HG02970 (cell line): Measurements from ENCODE around the gene KCNK15.
"Not testable (repeated sequence)": the region's sequence is repeated elsewhere in the genome, so short reads cannot be mapped to it uniquely, and the experiment has no call there.

Experiments used
- ATAC-seq: cut with Tn5 transposase; IDR thresholded peaks from one replicate; pipeline ENCODE4 v1.9.1; 2021; ENCODE audit warnings: mild to moderate bottlenecking, moderate library complexity, moderate number of reproducible peaks; ENCODE audit not compliant: unreplicated experiment, low FRiP score

Gene KCNK15

DNA sequence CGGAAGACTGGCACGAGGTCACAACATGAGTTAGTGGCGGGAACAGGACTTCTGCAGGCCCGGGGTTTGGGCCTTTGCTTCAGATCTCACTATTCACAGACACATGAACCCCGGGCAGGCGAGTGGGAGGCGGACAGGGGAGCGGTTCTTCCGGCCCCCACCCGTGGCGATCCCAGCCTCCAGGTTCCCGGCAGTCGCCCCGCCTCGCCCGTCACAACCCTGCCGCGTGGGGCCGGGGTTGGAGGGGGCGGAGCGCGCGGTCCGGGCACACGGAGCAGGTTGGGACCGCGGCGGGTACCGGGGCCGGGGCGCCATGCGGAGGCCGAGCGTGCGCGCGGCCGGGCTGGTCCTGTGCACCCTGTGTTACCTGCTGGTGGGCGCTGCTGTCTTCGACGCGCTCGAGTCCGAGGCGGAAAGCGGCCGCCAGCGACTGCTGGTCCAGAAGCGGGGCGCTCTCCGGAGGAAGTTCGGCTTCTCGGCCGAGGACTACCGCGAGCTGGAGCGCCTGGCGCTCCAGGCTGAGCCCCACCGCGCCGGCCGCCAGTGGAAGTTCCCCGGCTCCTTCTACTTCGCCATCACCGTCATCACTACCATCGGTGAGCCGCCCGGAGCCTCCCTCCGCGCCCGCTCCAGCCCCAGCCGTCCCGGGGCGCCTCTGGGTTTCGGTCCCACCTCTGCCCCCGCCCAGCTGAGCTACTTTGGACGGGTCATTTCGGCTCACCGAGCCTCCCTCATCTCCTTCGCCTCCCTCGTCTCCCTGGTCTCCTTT, at the start of gene KCNK15:
Gene KCNK15, plus strand, starts transcription at position 268 of the 769 bp plus-strand sequence. Its CDS starts 46 bp downstream, at position 314.
- ATAC-seq: no peak

DNA sequence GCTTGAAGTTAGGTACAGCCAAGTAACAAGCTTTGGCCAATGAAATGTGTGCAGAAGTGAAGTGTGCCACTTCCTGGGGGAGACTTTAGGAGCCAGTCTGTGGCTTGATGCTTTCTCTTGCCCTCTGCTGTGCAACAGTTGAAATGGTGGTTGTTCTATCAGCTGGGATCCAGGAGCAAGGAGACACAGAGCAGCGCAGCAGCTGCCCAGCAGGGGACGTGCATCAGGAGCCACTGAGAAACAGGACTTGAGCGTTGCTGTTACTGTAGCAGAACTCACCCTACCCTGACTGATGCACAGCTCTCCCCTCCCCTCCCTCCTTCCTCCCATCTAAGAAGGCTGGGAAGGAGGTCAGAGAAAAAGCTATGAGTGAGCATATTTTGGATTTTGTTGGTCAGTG, 49.4 kb upstream of the KCNK15 start:
- ATAC-seq: no peak

DNA sequence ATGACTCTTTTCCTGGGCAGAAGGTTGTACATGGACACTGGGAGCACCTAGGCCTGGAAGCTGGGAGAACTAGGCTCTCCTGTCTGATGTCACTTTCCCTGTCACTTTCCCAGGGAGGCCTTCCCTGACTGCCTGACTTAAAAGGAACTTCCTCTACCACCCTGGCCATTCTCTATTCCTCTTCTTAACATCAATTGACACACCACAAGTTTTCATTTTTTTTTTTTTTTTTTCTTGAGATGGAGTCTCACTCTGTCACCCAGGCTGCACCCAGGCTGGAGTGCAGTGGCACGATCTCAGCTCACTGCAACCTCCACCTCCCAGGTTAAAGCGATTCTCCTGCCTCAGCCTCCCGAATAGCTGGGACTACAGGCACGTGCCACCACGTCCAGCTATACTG, 48.6 kb upstream of the KCNK15 start:
- not testable (repeated sequence) for ATAC-seq

DNA sequence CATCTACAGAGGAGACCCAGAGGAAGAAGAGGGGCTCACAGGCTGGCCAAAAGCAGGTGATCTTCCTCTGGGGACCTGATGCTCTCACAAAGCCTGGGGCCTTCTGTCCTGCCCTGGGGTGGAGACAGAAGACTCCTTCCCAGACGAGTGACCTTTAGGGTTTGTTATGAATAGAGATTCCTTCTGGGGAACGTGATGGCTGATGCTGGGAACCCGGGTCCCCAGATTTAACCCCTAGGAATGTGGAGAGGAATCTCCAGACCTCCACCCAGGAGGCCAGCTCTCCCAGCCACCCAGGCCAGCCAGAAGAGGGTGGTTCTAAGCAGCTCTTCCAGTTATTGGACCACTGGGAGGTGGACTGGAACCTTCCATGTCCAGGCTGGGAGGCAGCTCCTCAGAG, 47.3 kb upstream of the KCNK15 start:
- no peak for ATAC-seq

DNA sequence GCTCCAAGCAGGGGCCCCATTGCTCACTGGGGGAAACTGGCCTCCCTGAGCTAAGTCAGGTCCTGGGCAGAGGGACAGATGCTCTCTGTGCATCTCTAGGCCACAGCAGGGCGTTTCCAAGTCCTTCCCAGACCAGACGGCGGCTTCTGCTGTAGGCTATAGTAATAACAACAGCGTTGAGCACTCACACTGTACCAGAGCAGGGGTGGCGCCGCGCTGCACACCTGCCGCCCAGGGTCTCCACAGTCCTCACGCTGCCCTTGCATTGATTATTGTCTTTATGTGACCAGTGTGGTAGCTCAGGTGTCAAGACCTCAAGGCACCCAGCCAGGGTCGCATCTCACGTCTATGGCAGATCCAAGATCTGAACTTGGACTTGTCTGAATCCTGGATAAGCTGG, 45.4 kb upstream of the KCNK15 start:
- no peak for ATAC-seq

DNA sequence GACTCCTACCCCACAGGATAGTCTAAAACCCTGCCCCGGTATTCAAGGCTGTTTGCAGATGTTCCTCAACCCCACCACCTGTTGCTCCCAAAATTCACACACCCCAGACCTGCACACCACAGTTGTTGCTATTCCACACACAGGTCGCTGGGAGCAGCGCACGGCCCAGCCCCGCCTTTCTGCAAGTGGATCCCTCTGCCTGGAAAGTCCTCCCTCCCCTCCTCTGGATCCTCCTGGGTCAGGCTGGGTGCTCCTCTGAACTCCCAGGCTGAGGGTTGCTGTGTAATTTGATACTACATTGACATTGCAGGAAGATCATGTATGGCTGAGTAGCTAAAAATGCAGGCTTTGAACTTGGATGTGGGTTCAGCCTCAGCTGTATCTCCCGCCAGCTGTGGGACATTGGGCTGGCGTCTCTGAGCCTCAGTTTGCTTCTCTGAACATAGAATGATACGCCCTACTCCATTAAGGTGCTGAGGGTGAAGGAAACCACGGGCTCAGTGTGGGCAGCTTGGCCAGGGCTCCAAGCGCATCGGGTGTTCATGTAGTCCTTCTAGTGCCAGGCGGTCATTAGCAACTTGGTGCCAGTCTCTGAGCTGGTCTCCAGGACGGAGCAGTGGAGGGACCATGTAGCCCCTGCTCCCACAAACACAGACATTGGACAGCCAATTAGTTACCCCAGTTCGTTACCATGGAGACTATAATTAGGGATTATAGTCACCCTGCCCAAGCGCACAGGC, 44.4 kb upstream of the KCNK15 start:
- no peak for ATAC-seq

DNA sequence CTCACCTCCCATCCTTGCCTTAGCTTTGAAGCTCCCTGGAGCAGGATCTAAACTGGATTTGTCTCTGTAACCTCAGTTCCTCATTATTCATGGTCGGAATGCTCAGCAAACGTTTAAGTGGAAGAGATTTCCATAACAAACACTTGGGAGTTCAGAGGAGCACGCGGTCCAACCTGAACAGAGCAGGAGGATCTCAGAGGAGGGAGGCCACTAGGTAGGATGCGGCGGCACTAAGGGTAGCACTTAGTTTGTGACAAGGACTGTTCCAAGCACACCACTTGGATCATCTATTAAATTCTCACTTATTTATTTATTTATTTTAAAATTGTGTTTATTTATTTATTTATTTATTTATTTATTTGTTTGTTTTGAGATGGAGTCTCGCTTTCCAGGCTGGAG, 43.8 kb upstream of the KCNK15 start:
- no peak for ATAC-seq

DNA sequence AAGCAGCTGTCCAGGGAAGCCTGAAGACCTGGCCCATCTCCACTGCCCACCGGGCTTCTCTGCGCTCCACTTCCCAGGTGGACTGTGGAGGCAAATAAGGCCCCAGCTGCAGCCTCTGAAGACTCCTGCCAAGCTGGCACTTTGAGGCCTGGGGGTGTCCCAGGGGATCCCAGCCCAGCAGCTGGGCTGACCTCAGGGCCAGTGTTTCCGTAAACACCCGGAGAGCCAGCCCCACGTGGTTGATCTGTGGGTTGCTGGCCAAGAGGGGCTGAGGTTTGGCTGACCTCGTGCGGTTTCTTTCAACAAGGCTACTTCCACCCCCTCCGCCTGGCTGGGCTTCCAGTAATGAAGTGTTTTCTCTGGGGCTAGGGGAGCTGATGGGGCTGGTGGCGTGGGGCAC, 42.9 kb upstream of the KCNK15 start:
- ATAC-seq: no peak

DNA sequence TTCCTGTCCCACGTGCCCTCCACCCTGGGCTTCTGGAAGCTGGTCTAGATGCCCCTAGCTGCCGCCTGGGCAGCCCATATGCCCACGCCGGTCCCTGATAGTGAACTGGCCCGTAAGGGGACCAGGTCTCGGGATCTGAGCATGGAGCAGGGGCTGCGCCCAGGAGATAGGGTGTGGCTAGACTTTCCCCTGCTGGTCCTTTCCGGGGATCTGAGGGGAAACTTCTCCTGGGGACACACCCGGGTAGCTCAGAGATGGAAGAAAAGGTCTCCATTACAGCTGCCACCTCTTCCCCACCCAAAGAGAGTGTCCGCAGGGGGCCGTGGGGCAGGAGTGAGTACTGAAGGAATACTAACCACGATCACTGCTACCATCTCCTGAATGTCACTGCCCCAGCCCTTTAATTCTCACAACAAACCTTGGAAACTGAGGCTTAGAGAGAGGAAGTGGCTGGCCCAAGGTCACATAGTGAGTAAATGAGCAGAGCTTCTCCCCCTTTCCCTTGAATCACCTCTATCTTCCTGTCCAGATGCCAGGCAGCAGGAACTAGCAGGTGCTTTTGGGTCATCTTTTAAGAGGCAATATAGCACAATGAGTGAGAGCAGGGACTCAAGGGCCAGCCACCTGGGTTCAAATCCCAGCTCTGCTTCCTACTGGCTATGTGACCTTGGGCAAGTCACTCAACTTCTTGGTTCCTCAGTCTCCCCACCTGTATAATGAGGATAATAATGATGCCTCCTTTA, 42.3 kb upstream of the KCNK15 start:
- ATAC-seq: no peak

DNA sequence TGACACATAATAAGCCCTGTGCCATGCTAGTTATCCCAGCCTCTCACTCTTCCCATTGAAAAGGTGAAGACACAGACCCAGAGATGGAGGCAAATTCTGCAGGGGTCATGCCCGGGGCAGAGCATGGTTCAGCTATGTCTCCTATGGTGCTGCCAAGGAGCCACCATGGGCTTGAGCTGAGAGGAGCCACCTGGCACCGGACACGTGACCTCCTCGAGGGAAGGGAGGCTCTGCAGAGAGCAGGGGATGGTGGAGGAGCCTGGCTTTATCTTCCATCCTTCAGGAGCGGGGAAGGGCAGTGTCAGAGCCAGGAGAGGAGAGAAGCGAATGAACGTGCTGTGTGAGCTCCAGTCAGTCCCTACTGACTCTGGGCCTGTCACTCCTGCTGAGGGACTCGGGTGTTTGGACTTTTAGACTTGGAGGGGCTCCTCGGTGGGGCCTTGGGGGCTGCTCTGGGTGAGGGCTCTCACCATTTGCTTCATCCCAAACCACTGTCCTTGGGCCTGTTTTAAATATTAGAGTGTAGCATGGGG, 41.6 kb upstream of the KCNK15 start:
- ATAC-seq: no peak

DNA sequence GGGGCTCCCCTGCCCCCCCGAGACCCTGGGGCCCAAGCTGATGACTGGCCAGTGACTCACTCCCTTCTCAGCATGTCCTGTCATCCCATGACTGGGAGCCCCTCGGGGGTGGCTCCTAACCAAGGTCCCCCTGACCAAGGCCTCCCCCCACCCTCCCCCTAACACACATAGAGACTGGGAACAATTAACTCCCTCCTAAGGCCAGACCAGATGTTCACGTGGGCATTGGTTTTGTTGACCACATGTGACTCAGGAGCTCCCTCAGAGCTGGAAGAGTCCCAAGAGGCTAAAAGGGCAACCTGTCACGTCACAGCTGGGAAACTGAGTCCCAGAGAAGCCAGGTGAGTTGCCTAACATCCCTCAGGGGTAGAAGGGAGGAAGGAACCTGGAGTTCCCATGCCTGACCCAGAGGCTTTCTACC, 41.1 kb upstream of the KCNK15 start:
- no peak for ATAC-seq

DNA sequence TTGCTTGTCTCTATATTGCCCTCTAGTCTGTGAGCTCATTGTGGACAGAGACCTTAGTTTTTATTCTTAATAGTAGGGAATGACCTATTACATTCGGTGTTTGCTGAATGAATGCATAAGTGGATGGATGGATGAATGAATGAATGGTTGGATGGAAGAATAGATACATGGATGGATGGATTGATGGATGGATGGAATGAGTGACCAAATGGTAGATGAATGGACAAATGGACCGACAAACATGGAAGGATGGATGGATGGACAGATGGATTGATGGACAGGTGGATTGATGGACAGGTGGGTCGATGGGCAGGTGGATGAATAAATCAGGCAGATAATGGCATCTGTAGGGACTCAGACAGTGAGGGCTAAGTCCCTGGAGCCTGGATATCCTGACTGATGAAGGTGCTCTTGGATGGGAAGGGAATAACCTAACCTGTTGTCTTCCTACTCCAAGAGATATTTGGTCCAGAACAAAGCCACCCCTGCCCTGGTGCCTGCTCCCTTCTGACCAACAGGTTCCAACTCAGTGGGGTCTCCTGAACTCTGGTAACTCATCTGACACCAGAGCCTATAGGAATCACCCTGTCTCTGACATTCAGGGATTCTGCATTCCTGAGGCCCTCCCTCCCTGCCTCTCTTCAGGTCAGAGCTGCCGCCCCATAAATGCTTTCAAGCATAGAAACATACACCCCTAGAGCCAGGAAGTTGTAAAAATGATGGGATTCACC, 40.1 kb upstream of the KCNK15 start:
- no peak for ATAC-seq

DNA sequence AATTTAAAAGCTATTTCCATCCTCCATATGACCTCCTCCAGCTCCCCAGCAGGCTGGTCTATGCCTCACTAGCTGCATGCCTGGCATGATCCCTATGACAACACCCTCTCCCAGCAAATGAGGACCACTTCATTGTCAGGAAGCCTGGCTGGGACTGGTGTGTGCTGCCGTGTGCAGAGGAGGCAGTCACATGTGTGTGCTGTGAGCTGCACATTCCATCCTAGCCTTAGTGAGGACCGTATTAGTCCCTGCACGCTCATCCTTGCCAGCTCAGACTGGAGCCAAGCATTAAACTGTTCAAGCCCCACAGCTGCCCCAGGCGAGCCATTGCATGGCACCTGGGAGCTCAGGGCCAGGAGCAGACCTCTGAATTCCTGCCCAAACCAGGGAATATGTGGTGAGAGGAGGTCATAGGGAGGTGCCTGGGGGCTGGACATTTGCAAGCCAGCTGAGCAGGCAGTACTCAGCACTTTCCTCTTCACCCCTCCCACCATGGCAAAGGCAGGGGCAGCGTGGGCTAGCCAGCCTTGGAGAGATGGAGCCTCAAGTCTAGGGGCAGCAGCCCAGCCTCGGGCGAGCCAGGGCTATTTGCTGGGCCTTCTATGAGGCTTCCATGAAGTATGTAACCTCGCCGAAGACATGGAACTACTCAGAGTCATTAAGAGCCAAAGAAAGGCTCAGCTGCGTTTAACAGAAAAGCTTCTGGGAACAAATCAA, 39.2 kb upstream of the KCNK15 start:
- ATAC-seq: no peak

DNA sequence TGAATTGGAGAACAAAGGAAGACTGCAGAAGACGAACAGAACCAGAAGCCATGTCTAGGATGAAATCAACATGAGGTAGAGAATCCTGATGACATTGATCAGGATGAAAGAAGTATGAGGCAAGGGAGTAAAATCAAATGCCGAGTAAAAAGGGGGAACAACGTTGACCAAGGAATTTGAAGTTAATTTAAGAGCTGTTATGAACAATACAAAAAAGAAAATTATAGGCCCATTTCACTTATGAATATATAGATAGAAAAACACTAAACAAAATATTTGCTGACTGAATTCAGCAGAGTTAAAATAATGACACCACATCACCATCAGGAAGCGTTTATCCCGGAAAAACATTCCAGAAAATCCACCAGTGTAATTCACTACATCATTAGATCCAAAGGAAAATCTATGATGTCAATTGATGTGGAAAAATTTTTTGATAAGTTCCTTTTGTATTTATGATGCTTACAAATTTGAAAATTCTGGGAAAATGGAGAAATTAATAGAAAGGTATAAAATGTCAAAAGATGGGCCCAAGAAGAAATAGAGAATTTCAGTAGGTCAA, 38.6 kb upstream of the KCNK15 start:
- ATAC-seq: no peak

DNA sequence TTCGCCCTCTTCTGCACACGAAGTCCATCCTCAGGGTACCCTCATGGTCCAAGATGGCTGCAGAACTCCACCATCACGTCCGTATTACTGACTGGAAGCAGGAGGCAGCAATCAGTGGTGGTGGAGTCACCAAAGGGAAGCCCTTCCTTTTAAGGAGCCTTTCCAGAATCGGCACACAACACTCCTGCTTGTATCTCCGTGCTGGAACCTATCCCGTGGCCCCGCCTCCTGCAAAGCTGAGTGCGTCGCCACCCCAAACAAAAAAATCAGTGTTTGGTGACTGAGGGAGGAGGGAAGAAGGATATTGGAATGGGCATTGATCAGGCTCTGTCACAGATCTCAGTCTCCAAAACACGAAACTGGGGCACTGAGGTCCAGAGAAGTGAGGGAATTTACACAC, 36.3 kb upstream of the KCNK15 start:
- no peak for ATAC-seq

DNA sequence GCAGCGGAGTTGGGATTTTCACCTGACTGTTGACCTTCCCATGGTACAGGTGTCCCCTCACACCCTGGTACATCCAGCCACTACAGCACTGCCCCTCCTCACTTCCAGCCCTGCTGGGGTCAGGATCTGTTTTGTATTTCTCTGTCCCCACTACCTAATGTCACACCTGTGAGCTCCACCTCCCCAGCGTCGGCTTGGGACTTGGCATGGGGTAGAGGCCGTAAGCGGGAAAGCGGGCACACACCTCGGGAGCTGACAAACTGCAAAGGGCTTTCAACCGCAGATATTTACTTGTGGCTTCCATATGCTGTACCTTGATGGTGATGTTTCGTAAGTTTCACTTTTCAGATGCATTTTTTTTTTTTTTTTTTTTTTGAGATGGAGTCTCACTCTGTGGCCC, 35.9 kb upstream of the KCNK15 start:
- ATAC-seq: no peak

DNA sequence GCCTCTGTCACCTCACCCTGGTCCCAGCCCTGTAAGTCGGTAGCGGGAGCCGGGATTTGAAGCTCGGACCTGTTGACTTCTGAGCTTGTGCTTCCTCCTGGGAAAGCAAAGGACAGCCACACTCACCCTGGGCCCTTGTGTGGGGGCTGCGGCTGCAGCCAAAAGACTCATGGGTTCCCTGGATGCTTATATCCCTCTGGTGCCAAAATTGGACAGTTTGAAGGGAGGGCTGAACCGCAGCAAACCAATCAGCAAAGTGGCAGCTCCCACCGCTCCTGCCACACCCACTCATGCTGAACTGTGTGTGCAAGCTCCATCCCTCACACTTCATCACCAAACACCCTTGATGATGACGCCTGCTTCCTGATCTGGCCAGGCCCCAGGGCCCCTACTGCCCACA, 34.4 kb upstream of the KCNK15 start:
- ATAC-seq: no peak

DNA sequence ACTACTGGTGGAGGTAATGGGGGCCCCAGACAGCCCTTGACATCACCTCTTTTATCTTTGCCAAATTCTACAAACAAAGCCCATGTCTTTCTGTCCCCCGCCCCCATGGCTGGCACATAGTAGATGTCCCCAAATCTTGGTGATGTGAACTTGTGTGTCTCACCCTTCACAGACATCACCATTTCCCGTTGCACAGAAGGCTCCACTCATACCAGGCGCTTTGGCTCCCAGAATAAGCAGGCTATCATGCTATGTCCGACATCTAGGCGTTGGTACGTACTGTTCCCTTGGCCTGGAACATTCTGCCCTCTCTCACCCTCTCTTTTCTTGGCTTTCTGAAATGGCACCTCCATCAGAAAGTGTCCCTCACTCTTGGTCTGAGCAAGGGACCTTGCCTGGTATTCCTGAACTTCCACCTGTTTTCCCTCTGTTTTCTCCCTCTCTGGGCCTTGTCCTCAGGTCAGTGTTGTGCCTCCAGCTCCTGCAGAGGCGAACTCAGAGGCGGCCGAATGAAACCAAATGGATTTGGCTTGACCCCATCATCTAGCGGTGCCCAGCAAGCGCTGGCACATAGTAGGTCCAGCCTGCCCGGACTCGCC, 31.5 kb upstream of the KCNK15 start:
- ATAC-seq: no peak
